Tibial artery (tissue), 4 donors: Measurements from ENCODE around the gene PIANP.
A peak's percentile ranks its signal among the peaks of the same experiment; 100 is the strongest.
"Not testable (repeated sequence)": the region's sequence is repeated elsewhere in the genome, so short reads cannot be mapped to it uniquely, and the experiment has no call there.

ENCODE experiments used
- DNase-seq, 2 donors: peaks; one replicate each; pipeline ENCODE4 v3.0.0-alpha.2; 2019
- H3K27ac ChIP-seq, 2 donors: fragments of 200-600 bp; sonication (generic) in 1 of 2; 1 replicate in 1 of 2; 2 replicates in 1 of 2; pipeline ENCODE4 v1.5.1; 2018 to 2019; ENCODE audit warnings: mild to moderate bottlenecking in 1 of 2
- H3K27me3 ChIP-seq, 2 donors: fragments of 200-600 bp; sonication (generic) in 1 of 2; one replicate each; pipeline versions ENCODE4 v1.5.1 to v1.6.0; 2016 to 2019
- H3K36me3 ChIP-seq, 3 donors: fragments of 200-600 bp; sonication (generic) in 2 of 3; one replicate each; pipeline ENCODE4 v1.5.1; 2016 to 2019; ENCODE audit warnings: mild to moderate bottlenecking in 2 of 3
- H3K4me1 ChIP-seq, 4 donors: fragments of 200-600 bp; sonication (generic) in 2 of 4; 1 replicate in 3 of 4; 2 replicates in 1 of 4; pipeline ENCODE4 v1.5.1; 2016 to 2019
- H3K4me3 ChIP-seq, 2 donors: fragments of 200-600 bp; sonication (generic) in 1 of 2; 1 replicate in 1 of 2; 2 replicates in 1 of 2; pipeline ENCODE4 v1.5.1; 2018 to 2019; ENCODE audit warnings: mild to moderate bottlenecking in 2 of 2
- H3K9me3 ChIP-seq, 3 donors: fragments of 200-600 bp; sonication (generic) in 1 of 3; one replicate each; pipeline ENCODE4 v1.5.1; 2016 to 2019
- intact Hi-C: fragments of 100-400 bp; cut with DNase I; formaldehyde crosslinking; loops from one replicate; pipeline ENCODE4 v1.15.0; 2023; ENCODE audit warnings: low total_unique reads
- TF ChIP-seq, protein P1 (sequence below), 2 experiments: fragments of 200-600 bp in 1 of 2; fragments of 450-650 bp in 1 of 2; IDR thresholded peaks; one replicate each; pipeline ENCODE4 v1.5.1; 2017 to 2019; ENCODE audit warnings: antibody characterized with exemption in 2 of 2, mild to moderate bottlenecking in 1 of 2, moderate library complexity in 1 of 2

Gene PIANP, protein sequence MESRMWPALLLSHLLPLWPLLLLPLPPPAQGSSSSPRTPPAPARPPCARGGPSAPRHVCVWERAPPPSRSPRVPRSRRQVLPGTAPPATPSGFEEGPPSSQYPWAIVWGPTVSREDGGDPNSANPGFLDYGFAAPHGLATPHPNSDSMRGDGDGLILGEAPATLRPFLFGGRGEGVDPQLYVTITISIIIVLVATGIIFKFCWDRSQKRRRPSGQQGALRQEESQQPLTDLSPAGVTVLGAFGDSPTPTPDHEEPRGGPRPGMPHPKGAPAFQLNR

DNA sequence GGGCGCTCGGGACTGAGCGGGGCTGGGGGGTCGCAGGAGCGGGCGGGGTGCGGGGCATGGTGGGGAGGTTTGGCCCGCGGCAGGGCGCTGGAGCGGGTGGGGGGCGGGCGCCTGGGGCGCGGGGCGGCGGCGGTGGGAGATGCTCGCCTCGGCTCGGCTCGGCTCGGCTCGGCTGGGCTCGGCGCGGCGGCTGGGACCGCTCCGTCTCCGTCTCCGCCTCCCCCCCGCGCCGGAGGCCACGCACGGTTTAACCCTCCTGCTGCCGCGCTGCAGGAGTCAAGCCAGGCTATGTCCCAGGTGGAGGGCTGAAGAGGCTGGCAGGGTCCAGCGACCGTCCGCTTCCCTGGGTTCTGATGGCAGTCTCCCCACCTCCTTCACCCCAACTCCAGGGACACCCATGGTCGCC, at the start of gene PIANP:
TSS of gene PIANP (minus strand) at position 170 of the 406 bp plus-strand sequence. CDS start 2,754 bp downstream, outside the sequence.
- no peaks in the 10 kb centered on the region for H3K9me3 ChIP-seq
- H3K4me3 ChIP-seq, result peak within 1 kb of the TSS; percentile 43 to 48
- H3K27me3 ChIP-seq, result peaks cover 3 to 96% of the 10 kb centered on the region in 2 donors
- no peaks in the 10 kb centered on the region for H3K36me3 ChIP-seq
- peak within 1 kb of the TSS in 1 of 2 donors; percentile 18 for H3K27ac ChIP-seq
- peaks cover 0 to 18% (median 12%) of the 10 kb centered on the region in 4 donors for H3K4me1 ChIP-seq
- TF ChIP-seq, protein P1, sequence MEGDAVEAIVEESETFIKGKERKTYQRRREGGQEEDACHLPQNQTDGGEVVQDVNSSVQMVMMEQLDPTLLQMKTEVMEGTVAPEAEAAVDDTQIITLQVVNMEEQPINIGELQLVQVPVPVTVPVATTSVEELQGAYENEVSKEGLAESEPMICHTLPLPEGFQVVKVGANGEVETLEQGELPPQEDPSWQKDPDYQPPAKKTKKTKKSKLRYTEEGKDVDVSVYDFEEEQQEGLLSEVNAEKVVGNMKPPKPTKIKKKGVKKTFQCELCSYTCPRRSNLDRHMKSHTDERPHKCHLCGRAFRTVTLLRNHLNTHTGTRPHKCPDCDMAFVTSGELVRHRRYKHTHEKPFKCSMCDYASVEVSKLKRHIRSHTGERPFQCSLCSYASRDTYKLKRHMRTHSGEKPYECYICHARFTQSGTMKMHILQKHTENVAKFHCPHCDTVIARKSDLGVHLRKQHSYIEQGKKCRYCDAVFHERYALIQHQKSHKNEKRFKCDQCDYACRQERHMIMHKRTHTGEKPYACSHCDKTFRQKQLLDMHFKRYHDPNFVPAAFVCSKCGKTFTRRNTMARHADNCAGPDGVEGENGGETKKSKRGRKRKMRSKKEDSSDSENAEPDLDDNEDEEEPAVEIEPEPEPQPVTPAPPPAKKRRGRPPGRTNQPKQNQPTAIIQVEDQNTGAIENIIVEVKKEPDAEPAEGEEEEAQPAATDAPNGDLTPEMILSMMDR (IDR thresholded peaks at IDR 0.05), result no peak
- intact Hi-C loops, result no loop called here
- DNase-seq, result no peak

DNA sequence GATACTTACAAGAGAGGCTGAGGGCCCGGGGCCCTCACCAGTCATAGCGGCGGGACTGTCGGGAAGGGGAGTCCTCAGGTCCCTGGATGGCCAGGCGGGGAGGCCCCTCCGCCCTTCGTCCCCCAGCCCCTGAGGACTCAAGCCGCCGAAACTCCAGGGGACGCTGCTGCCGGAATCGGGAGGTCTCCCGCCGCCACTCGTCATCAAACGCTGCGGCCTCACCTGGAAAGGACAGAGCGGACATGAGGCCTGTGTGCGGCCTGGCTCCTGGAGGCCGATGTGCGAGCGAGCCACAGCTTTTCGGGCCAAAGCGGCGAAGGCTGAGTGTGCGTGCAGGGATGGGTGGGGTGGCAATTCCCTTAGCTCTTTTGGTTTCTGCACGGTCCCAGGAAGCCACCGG, 48.1 kb upstream of the PIANP start:
- no peak overlapping the region for H3K27ac ChIP-seq
- H3K4me3 ChIP-seq, result no peak overlapping the region
- no peak for DNase-seq
- H3K36me3 ChIP-seq, result peaks cover 46 to 68% (median 47%) of the 10 kb centered on the region in 3 donors
- TF ChIP-seq, protein P1 (IDR thresholded peaks at IDR 0.05), result no peak
- peaks cover 0 to 14% (median 12%) of the 10 kb centered on the region in 4 donors for H3K4me1 ChIP-seq
- intact Hi-C loops, result no loop called here
- H3K9me3 ChIP-seq, result no peaks in the 10 kb centered on the region
- no peaks in the 10 kb centered on the region for H3K27me3 ChIP-seq

DNA sequence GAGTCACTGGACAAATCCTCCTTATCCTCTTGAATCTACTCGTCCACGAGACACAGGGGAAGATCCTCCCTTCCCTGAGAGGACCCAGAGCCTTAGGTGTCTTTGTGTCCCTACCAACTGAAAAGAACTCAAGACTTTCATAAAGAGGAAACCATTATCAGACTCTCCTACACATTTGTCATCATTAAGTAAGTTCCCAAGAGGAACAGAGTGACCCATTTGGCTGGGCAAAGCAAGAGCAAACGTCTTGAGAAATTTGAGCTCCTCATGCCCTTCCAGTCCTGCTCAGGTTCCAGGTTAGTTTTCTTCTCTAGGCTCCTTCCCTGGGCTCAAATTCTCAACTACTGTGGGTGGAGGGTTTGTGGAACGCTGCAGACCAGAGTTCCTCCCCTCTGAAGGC, 46.6 kb upstream of the PIANP start:
- Histone ChIP-seq H3K27ac (no peak overlapping the region), H3K4me3 (no peak overlapping the region), H3K9me3 (no peaks in the 10 kb centered on the region), H3K36me3 (peaks cover 46 to 68% (median 47%) of the 10 kb centered on the region in 3 donors), H3K4me1 (peaks cover 0 to 11% (median 9%) of the 10 kb centered on the region in 4 donors), H3K27me3 (no peaks in the 10 kb centered on the region)
- intact Hi-C loops, result no loop called here
- no peak for DNase-seq
- TF ChIP-seq, protein P1 (IDR thresholded peaks at IDR 0.05), result no peak

DNA sequence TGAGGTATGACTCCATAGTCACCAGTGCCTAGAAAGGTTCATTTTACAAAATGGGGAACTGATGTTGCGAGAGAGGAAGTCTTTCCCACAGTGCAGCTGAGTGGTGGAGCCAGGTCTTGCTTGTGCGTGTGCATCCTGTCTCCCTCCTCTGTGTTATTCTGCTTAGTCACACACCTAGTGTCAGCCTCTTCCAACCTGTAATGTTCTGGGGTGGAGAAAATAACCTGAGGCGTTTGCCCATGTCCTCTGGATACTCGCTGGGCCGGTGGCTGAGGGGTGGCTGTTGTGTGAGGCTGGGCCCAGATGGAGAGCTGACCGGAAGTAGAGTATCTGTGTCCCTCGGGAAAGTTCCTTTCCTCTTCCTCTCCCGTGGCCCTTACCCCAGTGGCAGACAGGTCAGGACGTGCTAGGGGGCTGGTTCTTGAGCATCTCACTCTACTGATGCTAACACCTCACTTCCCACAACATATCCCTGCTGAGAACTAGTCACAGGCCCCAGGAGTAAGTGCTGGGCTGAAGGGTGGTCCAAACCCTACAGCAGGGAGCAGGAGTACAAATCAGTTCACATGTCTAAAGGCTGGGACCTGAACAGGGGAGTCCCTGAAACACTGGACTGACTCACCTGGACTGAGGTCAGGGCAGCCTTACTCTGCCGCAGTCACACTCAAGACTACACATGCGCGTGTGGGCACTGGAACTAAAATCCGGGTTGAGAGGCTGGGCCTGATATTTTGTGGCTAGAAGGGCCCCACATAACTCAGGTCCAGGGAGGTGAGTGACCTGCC, 45.3 kb upstream of the PIANP start:
- peaks cover 37 to 57% (median 38%) of the 10 kb centered on the region in 3 donors for H3K36me3 ChIP-seq
- no peak overlapping the region for H3K4me3 ChIP-seq
- H3K4me1 ChIP-seq, result no peaks in the 10 kb centered on the region
- DNase-seq, result no peak
- TF ChIP-seq, protein P1 (IDR thresholded peaks at IDR 0.05), result no peak
- no peaks in the 10 kb centered on the region for H3K9me3 ChIP-seq
- intact Hi-C loops, result no loop called here
- H3K27ac ChIP-seq, result no peak overlapping the region
- H3K27me3 ChIP-seq, result no peaks in the 10 kb centered on the region

DNA sequence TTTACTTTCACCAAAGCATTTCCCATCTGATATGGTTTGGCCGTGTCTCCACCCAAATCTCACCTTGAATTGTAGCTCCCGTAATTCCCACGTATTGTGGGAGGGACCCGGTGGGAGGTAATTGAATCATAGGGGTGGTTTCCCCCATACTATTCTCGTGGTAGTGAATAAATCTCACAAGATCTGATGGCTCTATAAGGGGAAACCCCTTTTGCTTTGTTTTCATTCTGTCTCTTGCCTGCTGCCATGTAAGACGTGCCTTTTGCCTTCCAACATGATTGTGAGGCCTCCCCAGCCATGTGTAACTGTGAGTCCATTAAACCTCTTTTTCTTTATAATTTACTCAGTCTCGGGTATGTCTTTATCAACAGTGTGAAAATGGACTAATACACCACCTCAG, 42.7 kb upstream of the PIANP start:
- intact Hi-C loops, H3K27ac ChIP-seq, H3K27me3 ChIP-seq, H3K4me3 ChIP-seq, H3K4me1 ChIP-seq, H3K9me3 ChIP-seq, DNase-seq: not testable (repeated sequence)
- H3K36me3 ChIP-seq, result peaks cover 11 to 30% (median 14%) of the 10 kb centered on the region in 3 donors

DNA sequence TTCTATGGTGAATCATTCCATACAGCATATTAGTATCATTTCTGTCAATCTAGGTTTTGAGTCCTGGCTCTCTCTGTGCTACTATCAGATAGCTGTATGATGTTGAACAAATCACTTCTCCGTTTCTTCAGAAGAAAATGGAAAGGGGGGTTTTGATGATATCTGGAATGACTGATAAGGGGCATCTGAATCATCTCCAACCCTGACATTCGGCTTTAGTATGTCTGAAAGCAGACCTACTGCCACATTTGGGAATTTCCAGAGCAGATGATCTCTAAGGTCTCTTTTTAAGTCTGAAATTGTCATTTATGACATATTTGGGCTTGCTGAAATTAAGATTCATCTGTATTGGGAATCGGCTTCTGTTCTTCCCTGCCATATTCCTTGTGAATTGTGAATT, 42.2 kb upstream of the PIANP start:
- Histone ChIP-seq H3K27ac (no peak overlapping the region), H3K4me1 (no peaks in the 10 kb centered on the region), H3K27me3 (no peaks in the 10 kb centered on the region), H3K9me3 (no peaks in the 10 kb centered on the region), H3K36me3 (peaks cover 7 to 26% (median 10%) of the 10 kb centered on the region in 3 donors), H3K4me3 (no peak overlapping the region)
- no peak for DNase-seq
- TF ChIP-seq, protein P1 (IDR thresholded peaks at IDR 0.05), result no peak
- intact Hi-C loops, result no loop called here

DNA sequence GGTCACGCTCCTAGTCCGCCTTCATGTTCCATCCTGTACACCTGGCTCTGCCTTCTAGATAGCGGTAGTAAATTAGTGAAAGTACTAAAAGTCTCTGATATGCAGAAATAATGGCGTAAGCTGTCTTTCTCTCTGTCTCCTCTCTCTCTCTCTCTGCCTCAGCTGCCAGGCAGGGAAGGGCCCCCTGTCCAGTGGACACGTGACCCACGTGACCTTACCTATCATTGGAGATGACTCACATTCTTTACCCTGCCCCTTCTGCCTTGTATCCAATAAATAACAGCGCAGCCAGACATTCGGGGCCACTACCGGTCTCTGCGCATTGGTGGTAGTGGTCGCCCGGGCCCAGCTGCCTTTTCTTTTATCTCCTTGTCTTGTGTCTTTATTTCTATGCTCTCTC, 41.5 kb upstream of the PIANP start:
- H3K27ac ChIP-seq, DNase-seq, intact Hi-C loops, H3K4me3 ChIP-seq, H3K9me3 ChIP-seq, H3K27me3 ChIP-seq, H3K4me1 ChIP-seq: not testable (repeated sequence)
- peaks cover 2 to 18% (median 3%) of the 10 kb centered on the region in 3 donors for H3K36me3 ChIP-seq
